Neural cell (in vitro differentiated cells): ENCODE measurements around the gene PGS1. TPM values are rescaled to one million over a fixed set of nuclear protein-coding genes. Genes with fewer than 3 reads are reported as not detected.

ENCODE experiments used
- H2AFZ ChIP-seq: fragments of 200-600, 300-800 bp; sonication (generic), shearing (Covaris generic); 2 replicates; pipeline ENCODE4 v1.6.0; 2014; ENCODE audit warnings: low read depth, mild to moderate bottlenecking, antibody characterized with exemption, low read length, moderate library complexity
- H3F3A ChIP-seq: fragments of 200-600 bp; shearing (Covaris generic); 2 replicates; pipeline ENCODE4 v1.6.1; 2016; ENCODE audit warnings: mild to moderate bottlenecking, moderate library complexity, mixed read lengths, antibody characterized with exemption, low read length; ENCODE audit not compliant: insufficient read depth, poor library complexity, severe bottlenecking
- H3K27ac ChIP-seq: fragments of 200-600, 300-800 bp; sonication (generic), shearing (Covaris generic); 2 replicates; pipeline ENCODE4 v1.5.1; 2014; ENCODE audit warnings: mild to moderate bottlenecking, low read length, moderate library complexity
- H3K27me3 ChIP-seq: fragments of 300-800, 200-600 bp; sonication (generic), shearing (Covaris generic); 2 replicates; pipeline ENCODE4 v1.6.0; 2014; ENCODE audit warnings: mild to moderate bottlenecking, low read depth, low read length, moderate library complexity; ENCODE audit not compliant: insufficient read depth
- H3K36me3 ChIP-seq: fragments of 300-800, 200-600 bp; sonication (generic), shearing (Covaris generic); 2 replicates; pipeline ENCODE4 v1.5.1; 2014; ENCODE audit warnings: mild to moderate bottlenecking, antibody characterized with exemption, low read length, moderate library complexity; ENCODE audit not compliant: insufficient read depth
- H3K4me2 ChIP-seq: fragments of 300-800, 200-600 bp; sonication (generic), shearing (Covaris generic); 2 replicates; pipeline ENCODE4 v1.6.0; 2014; ENCODE audit warnings: mild to moderate bottlenecking, low read length
- H3K4me3 ChIP-seq: fragments of 300-800, 200-600 bp; sonication (generic), shearing (Covaris generic); 2 replicates; pipeline ENCODE4 v1.5.1; 2014; ENCODE audit warnings: mild to moderate bottlenecking, low read length, moderate library complexity
- H3K79me2 ChIP-seq: fragments of 200-600 bp; shearing (Covaris generic); replicated peaks from 2 replicates; pipeline ENCODE4 v1.6.0; 2014; ENCODE audit warnings: mild to moderate bottlenecking, low read length, moderate library complexity; ENCODE audit not compliant: insufficient read depth
- H3K9ac ChIP-seq: fragments of 300-800, 200-600 bp; sonication (generic), shearing (Covaris generic); 2 replicates; pipeline ENCODE4 v1.6.1; 2016; ENCODE audit warnings: mild to moderate bottlenecking, low read length, mixed read lengths
- H3K9me2 ChIP-seq: fragments of 200-600 bp; shearing (Covaris generic); 2 replicates; pipeline ENCODE4 v1.6.1; 2016; ENCODE audit warnings: mild to moderate bottlenecking, low read length, mixed read lengths; ENCODE audit not compliant: insufficient read depth
- H3K9me3 ChIP-seq: fragments of 200-600, 300-800 bp; sonication (generic), shearing (Covaris generic); 2 replicates; pipeline ENCODE4 v1.6.1; 2016; ENCODE audit warnings: mild to moderate bottlenecking, mixed run types, low read length, moderate library complexity, mixed read lengths
- H4K20me1 ChIP-seq: fragments of 200-600 bp; shearing (Covaris generic); 2 replicates; pipeline ENCODE4 v1.6.1; 2016; ENCODE audit warnings: mild to moderate bottlenecking, mixed run types; ENCODE audit not compliant: insufficient read depth
- EP300 ChIP-seq: fragments of 450-650 bp; conservative IDR thresholded peaks from 2 replicates; pipeline ENCODE4 v1.6.1; 2014; ENCODE audit warnings: antibody characterized with exemption, mild to moderate bottlenecking, moderate library complexity; ENCODE audit not compliant: poor library complexity, severe bottlenecking
- EZH2 ChIP-seq: fragments of 200-600, 300-800 bp; shearing (Covaris generic), sonication (generic); IDR thresholded peaks from 2 replicates; pipeline ENCODE4 v1.6.1; 2014; ENCODE audit warnings: antibody characterized with exemption, low read length, borderline replicate concordance, mild to moderate bottlenecking; ENCODE audit not compliant: insufficient read depth, poor library complexity, severe bottlenecking
- MXI1 ChIP-seq: fragments of 450-650 bp; conservative IDR thresholded peaks from 2 replicates; pipeline ENCODE4 v1.6.1; 2014; ENCODE audit warnings: antibody characterized with exemption, mild to moderate bottlenecking; ENCODE audit not compliant: poor library complexity, severe bottlenecking
- POLR2AphosphoS5 ChIP-seq: IDR thresholded peaks from 2 replicates; pipeline ENCODE4 v1.6.1; 2012
- RAD21 ChIP-seq: fragments of 450-650 bp; conservative IDR thresholded peaks from 2 replicates; pipeline ENCODE4 v1.6.1; 2014; ENCODE audit warnings: antibody characterized with exemption, mild to moderate bottlenecking, moderate library complexity
- REST ChIP-seq: IDR thresholded peaks from 2 replicates; pipeline ENCODE4 v1.6.1; 2012; ENCODE audit warnings: borderline replicate concordance
- SMC3 ChIP-seq: fragments of 450-650 bp; conservative IDR thresholded peaks from 2 replicates; pipeline ENCODE4 v1.6.1; 2014; ENCODE audit warnings: antibody characterized with exemption, mild to moderate bottlenecking, moderate library complexity; ENCODE audit not compliant: poor library complexity
- TAF1 ChIP-seq: IDR thresholded peaks from 2 replicates; pipeline ENCODE4 v1.6.1; 2012; ENCODE audit warnings: low read depth
- polyA plus RNA-seq: library from polyadenylated mRNA; depleted of rRNA; stranded (reverse); fragments of >200 nt; gene quantifications from 2 replicates; pipeline ENCODE4 v1.2.3, GENCODE V29; 2014
- TF ChIP-seq, protein P1 (sequence below): fragments of 450-650 bp; IDR thresholded peaks from 2 replicates; pipeline ENCODE4 v1.5.1; 2014; ENCODE audit warnings: antibody characterized with exemption, mild to moderate bottlenecking, moderate library complexity; ENCODE audit not compliant: poor library complexity, severe bottlenecking

Gene PGS1
- polyA plus RNA-seq, 1 donor from 2014 or later = 65.7 TPM

GRCh38 chr17:78458091-78458490 lies 79.6 kb downstream of the PGS1 start:
- no peak overlapping the region for H3K9ac ChIP-seq
- no peak overlapping the region for H3K4me3 ChIP-seq
- H2AFZ ChIP-seq = no peak overlapping the region
- no peaks in the 10 kb centered on the region for H3K79me2 ChIP-seq
- no peaks in the 10 kb centered on the region for H3K9me2 ChIP-seq
- H4K20me1 ChIP-seq = no peaks in the 10 kb centered on the region
- H3K36me3 ChIP-seq = no peaks in the 10 kb centered on the region
- H3K4me2 ChIP-seq = no peak overlapping the region
- H3K27me3 ChIP-seq = no peaks in the 10 kb centered on the region
- H3K27ac ChIP-seq = no peak overlapping the region
- no peaks in the 10 kb centered on the region for H3F3A ChIP-seq
- TF ChIP-seq MXI1 (no peak), EZH2 (no peak), REST (no peak), EP300 (no peak), TAF1 (no peak), RAD21 (no peak), SMC3 (no peak), POLR2AphosphoS5 (no peak)
- TF ChIP-seq, protein P1, sequence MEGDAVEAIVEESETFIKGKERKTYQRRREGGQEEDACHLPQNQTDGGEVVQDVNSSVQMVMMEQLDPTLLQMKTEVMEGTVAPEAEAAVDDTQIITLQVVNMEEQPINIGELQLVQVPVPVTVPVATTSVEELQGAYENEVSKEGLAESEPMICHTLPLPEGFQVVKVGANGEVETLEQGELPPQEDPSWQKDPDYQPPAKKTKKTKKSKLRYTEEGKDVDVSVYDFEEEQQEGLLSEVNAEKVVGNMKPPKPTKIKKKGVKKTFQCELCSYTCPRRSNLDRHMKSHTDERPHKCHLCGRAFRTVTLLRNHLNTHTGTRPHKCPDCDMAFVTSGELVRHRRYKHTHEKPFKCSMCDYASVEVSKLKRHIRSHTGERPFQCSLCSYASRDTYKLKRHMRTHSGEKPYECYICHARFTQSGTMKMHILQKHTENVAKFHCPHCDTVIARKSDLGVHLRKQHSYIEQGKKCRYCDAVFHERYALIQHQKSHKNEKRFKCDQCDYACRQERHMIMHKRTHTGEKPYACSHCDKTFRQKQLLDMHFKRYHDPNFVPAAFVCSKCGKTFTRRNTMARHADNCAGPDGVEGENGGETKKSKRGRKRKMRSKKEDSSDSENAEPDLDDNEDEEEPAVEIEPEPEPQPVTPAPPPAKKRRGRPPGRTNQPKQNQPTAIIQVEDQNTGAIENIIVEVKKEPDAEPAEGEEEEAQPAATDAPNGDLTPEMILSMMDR = no peak
- H3K9me3 ChIP-seq = no peaks in the 10 kb centered on the region

DNA sequence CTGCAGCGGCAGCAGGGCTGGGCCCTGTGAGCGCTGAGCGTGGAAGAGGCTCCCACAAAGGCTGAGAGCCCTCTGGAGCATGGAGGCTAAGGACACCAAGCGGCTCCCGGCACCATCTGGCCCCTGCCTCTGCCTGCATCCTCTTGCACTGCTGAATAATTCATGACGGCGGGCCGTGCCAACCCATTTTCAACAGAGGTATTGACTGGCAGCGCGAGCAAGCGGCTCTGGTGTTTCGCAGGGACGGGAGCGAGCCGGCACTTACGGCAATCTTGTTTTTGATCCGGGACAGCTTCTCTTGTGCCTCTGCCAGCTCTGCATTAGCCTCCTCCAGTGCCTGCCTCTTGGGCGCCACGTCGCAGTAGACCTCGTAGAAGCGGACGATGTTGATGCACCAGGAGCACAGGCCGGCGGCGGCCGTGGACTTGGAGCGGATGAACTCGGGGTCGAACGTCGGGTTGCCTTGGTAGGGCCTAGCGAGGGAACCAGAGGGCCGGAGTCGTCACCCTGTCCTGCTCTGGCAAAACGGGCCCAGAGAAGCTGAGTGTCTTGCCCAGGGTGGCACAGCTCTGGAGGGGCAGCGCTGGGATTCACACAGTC lies 80.4 kb downstream of the PGS1 start:
- H3K27ac ChIP-seq = no peak overlapping the region
- no peaks in the 10 kb centered on the region for H3F3A ChIP-seq
- no peaks in the 10 kb centered on the region for H3K36me3 ChIP-seq
- H4K20me1 ChIP-seq = no peaks in the 10 kb centered on the region
- no peak overlapping the region for H2AFZ ChIP-seq
- no peak for TF ChIP-seq EP300
- no peak for TF ChIP-seq RAD21
- H3K79me2 ChIP-seq = no peaks in the 10 kb centered on the region
- no peak overlapping the region for H3K4me3 ChIP-seq
- no peak overlapping the region for H3K4me2 ChIP-seq
- no peaks in the 10 kb centered on the region for H3K27me3 ChIP-seq
- H3K9me3 ChIP-seq = no peaks in the 10 kb centered on the region
- H3K9me2 ChIP-seq = no peaks in the 10 kb centered on the region
- H3K9ac ChIP-seq = no peak overlapping the region

- no peaks in the 10 kb centered on the region for H4K20me1 ChIP-seq
- TF ChIP-seq EZH2 (no peak), TAF1 (no peak), MXI1 (no peak), SMC3 (no peak), REST (no peak), EP300 (no peak), POLR2AphosphoS5 (no peak), RAD21 (no peak)
- TF ChIP-seq, protein P1 = no peak
- H3K9me2 ChIP-seq = no peaks in the 10 kb centered on the region
- no peak overlapping the region for H3K4me2 ChIP-seq
- H3K36me3 ChIP-seq = no peaks in the 10 kb centered on the region
- H3K4me3 ChIP-seq = no peak overlapping the region
- no peak overlapping the region for H3K9ac ChIP-seq
- no peaks in the 10 kb centered on the region for H3F3A ChIP-seq
- no peak overlapping the region for H2AFZ ChIP-seq
- no peaks in the 10 kb centered on the region for H3K9me3 ChIP-seq
- no peak overlapping the region for H3K27ac ChIP-seq
- no peaks in the 10 kb centered on the region for H3K79me2 ChIP-seq
- H3K27me3 ChIP-seq = no peaks in the 10 kb centered on the region
Measured at GRCh38 chr17:78459696-78460095, 81.2 kb downstream of the PGS1 start.
